AG08396 (cell line): ENCODE results near the gene CELF2.
"Not testable (repeated sequence)": the region's sequence is repeated elsewhere in the genome, so short reads cannot be mapped to it uniquely, and the experiment has no call there.

Experiments
- DNase-seq: peaks from one replicate; pipeline ENCODE4 v3.0.0; 2012; ENCODE audit warnings: low spot score, mixed read lengths

CELF2 gene

GRCh38 chr10:11353006-11353896 lies 335.6 kb downstream of the CELF2 start:
- DNase-seq: no peak

DNA sequence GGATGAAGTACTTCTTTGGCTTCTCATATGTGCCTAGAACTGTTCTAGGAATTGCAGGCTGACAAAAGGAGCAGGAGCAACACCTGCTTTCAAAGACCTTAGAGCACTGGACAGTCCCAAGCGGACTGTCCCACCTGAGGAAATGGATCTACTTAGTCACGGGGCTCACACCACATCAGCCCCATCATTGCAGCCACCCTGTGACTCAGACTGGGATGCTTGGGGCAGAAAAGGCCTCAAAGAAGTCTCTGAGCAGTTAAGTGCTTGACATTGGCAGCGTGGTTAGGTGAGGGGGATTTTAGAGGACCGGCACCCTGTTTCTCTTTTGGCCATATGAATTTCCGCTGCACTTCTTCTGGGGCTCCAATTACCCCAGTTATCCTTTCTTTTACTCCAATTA lies 337.2 kb downstream of the CELF2 start:
- no peak for DNase-seq

GRCh38 chr10:11355592-11355991 lies 337.9 kb downstream of the CELF2 start:
- DNase-seq: no peak

DNA sequence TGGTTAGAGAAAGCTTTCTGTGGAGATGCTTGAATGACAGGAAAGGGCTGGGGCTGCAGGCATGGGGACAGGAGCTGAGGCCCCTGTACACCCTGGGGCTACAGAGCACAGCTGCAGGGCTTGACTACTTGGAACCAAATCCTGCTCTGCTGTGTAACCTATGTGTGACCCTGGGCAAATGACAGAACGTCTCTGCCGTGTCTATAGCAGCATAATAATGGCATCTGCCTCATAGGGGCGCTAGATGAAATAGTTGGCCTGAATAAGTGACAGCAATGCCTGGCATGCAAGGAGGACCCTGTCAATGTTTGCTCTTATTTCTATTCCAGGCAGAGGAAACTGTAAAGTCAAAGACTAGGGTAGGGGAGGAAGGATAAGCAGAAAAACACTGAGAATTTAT lies 339.8 kb downstream of the CELF2 start:
- DNase-seq: no peak

- no peak for DNase-seq
Measured at GRCh38 chr10:11358011-11358410, 340.3 kb downstream of the CELF2 start.

DNA sequence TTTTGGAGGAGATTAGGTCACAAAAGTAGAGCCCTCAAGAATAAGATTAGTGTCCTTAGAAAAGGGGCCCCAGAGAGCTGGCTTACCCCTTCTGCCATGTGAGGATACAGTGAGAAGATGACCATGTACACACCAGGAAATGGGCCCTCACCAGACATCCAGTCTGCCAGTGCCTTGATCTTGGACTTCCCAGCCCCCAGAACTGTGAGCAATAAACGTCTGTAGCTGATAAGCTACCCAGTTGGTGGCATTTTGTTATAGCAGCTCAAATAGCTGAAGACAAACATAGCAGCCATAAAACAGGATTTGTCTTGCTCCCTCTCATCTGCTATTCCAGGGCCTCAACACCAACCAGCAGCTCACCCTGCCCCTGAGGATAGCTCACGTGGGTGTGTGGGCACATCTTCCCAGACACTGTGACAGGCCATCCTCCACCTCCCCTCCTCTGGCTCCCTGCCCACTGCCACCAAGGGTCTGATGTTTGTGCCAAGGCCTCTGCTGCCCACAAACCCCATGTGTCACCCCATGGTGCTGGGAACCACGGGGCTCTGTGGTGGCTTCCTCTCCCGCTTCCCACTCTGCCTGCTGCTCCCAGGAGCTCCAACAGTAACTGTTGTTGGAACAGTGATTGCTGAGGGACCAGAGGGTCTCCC lies 341.4 kb downstream of the CELF2 start:
- no peak for DNase-seq

GRCh38 chr10:11359869-11360268 lies 342.2 kb downstream of the CELF2 start:
- no peak for DNase-seq

- DNase-seq: no peak
Measured at GRCh38 chr10:11363497-11363896, 345.8 kb downstream of the CELF2 start.

DNA sequence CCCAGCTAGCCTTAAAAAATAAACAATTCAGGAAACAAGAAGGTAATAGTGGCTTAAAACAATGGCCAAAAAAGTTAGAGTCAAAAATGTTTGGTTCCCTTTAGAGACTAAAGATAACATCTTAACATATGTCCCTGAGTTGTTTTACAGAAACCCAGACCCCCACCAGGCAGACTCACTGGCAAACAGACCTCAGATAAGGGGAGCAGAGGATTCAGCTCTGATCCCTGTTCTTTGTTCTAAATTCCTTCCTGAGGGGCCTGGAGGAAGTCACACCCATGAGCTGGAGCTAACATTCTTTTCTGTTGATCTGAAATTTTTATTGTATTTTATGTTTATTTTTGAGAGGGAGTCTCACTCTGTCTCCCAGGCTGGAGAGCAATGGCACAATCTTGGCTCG lies 346.6 kb downstream of the CELF2 start:
- DNase-seq: no peak

DNA sequence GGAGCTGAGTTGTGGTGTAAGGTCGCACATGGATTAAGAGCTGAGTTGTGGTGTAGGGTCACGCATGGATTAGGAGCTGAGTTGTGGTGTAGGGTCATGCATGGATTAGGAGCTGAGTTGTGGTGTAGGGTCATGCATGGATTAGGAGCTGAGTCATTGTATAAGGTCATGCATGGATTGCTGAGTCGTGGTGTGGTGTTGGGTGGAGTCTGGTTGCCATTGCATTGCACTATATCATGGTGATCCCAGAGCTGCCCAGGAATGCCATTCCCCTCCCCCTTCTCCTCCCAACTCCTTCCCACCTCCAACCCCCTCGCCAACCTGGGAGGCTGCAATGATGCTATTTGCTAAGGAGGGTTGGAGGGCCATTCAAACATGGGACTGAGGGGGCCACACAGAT lies 349.2 kb downstream of the CELF2 start:
- not testable (repeated sequence) for DNase-seq

- no peak for DNase-seq
Measured at GRCh38 chr10:11367505-11367904, 349.8 kb downstream of the CELF2 start.

GRCh38 chr10:11373717-11374171 lies 356.1 kb downstream of the CELF2 start:
- DNase-seq: no peak

GRCh38 chr10:11377267-11377666 lies 359.6 kb downstream of the CELF2 start:
- no peak for DNase-seq

- no peak for DNase-seq
Measured at GRCh38 chr10:11378835-11379234, 361.2 kb downstream of the CELF2 start.

DNA sequence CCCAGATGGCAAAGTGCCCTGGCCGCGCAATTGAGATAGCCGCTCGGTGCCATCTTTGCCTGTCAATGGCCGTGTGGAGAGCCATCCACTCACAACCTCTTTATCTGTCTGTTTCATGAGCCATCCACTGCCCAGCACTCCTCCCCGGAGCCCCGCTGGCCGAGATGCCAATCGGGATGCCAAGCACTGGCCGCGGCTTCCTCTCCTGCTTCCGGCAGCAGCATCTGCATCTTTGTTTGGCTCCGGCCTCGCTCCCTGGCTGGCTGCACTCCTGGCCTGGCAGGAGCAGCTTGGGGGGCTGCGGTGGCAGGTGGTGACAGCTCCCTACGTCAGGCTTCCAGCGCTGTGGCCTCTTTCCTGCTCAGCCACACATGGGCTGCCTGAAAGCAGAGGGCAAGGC lies 362.1 kb downstream of the CELF2 start:
- no peak for DNase-seq

DNA sequence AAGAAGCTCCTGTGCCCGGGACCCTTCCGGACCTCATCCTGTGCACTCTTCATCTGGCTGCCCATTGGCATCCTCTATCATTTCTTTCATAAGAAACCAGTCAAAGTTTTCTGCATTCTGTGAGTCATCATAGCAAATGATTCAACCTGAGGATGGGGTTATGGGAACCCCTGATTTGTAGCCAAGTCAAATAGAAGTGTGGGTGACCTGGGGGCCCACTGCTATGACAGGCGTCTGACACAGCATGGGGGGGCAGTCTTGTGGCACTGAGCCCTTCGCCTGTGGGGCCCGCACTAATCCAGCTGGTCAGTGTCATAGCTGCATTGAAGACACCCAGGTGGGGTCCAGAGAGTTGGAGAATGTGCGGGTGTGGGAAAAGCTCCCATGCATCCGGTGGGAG lies 363.4 kb downstream of the CELF2 start:
- no peak for DNase-seq

GRCh38 chr10:11381511-11381910 lies 363.8 kb downstream of the CELF2 start:
- DNase-seq: no peak

GRCh38 chr10:11382187-11382586 lies 364.5 kb downstream of the CELF2 start:
- DNase-seq: no peak

DNA sequence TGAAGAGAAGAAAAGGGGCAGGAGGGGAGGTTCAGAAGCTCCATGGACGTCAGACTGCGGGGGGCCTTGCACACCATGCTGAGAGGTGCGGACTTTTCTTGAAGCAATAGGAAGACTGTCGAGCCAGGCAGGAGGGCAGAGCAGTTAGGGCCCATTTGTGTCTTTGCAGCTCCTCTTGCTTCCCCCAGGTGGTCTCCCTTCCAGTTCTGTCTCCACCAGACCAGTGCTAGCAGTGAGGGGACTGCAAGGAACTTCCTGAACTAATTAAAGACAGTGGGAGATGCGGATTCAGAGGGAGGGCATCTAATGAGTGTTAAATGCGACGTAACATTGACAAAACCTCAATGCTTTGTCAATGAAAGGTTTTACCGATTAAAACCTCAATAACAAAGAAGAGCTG lies 368.4 kb downstream of the CELF2 start:
- DNase-seq: no peak
